Measurements from ENCODE around the gene CTSF. TPM values are rescaled to one million over a fixed set of nuclear protein-coding genes. Genes with fewer than 3 reads are reported as not detected.
A peak's percentile ranks its signal among the peaks of the same experiment; 100 is the strongest.

CTSF gene
- total RNA-seq, 4 donors from 2014 or later: 49.1 to 87.0 (median 60.6) TPM

DNA sequence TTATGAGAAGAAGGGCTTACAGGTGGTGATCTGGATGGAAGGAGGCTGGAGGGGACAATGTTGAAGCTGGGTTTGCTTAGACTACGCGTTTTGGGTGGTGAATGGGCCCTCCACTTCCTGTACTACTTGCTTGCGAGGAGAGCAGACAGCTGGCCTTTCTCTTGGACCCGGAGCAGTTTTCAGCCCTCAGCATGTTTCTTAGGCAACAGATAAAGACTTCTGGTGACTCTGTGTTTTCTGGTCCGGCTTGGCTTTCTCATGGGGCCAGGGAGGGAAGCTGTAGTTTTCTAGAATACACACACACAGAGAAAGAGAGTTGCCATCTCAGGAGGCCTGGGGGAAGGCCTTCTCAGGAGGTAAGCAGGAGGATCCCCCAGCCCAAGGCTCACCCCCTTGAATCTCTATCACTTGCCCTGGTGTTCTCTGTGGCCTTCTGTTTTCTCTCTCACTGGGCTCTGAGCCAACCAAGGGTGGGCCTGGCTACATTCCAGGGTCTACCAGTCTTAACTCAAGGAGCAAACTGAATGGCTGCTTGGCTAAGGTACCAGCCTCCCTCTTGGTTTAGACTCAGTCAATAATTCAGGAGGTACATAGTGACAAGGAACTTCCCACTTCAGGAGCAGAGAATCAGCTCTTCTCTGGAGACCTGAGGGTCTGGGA lies 27.0 kb upstream of the CTSF start:
- peaks cover 0 to 15% of the 10 kb centered on the region in 2 donors for H3K36me3 ChIP-seq
- in situ Hi-C loops (cut with MboI; ENCODE audit: low sequenced_read_pairs in 4 of 4) (loop anchor here in 2 of 4 donors (25.0 kb wide), 1 partner anchor 242 kb away; the partner anchor contains the start of gene RCE1 (in 2 of the 2)), intact Hi-C loops (cut with DNase I; ENCODE audit: low total_unique reads) (loop anchor here (10.0 kb wide), 1 partner anchor 239 kb away; no protein-coding TSS in a partner anchor)
- no peaks in the 10 kb centered on the region for H3K27me3 ChIP-seq
- no peak for TF ChIP-seq POLR2A (IDR thresholded peaks at IDR 0.05)
- TF ChIP-seq CTCF (IDR thresholded peaks at IDR 0.05 in 4 of 5, conservative IDR thresholded peaks at IDR 0.05 in 1 of 5): no peak
- ATAC-seq (no peak), DNase-seq (no peak)
- peaks cover 12 to 21% of the 10 kb centered on the region in 2 donors for H3K4me1 ChIP-seq
- no peaks in the 10 kb centered on the region for H3K9me3 ChIP-seq
- H3K4me3 ChIP-seq: no peak overlapping the region
- no peak overlapping the region for H3K27ac ChIP-seq

GRCh38 chr11:66593650-66594049 lies 25.2 kb upstream of the CTSF start:
- ATAC-seq: peak in 1 of 2 donors; percentile 1
- Histone ChIP-seq H3K4me3 (peak overlapping the region; percentile 63 to 98 (median 82)), H3K4me1 (peaks cover 12 to 21% of the 10 kb centered on the region in 2 donors), H3K27me3 (no peaks in the 10 kb centered on the region), H3K27ac (peak overlapping the region; percentile 82 to 91 (median 88)), H3K36me3 (no peaks in the 10 kb centered on the region), H3K9me3 (no peaks in the 10 kb centered on the region)
- no peak for TF ChIP-seq CTCF (IDR thresholded peaks at IDR 0.05 in 4 of 5, conservative IDR thresholded peaks at IDR 0.05 in 1 of 5)
- no peak for TF ChIP-seq POLR2A (IDR thresholded peaks at IDR 0.05)
- intact Hi-C loops (cut with DNase I; ENCODE audit: low total_unique reads) (loop anchor here (1.0 to 10.0 kb wide), 5 partner anchors 23 to 241 kb away; partner anchors contain the start of genes ACTN3, DPP3, RBM14 and ZDHHC24), in situ Hi-C loops (cut with MboI; ENCODE audit: low sequenced_read_pairs in 4 of 4) (loop anchor here in 2 of 4 donors (25.0 kb wide), 1 partner anchor 244 kb away; the partner anchor contains the start of gene RCE1 (in 2 of the 2))
- no peak for DNase-seq

GRCh38 chr11:66593303-66593635 lies 24.9 kb upstream of the CTSF start:
- H3K4me3 ChIP-seq: peak overlapping the region; percentile 63 to 98 (median 82)
- peaks cover 12 to 21% of the 10 kb centered on the region in 2 donors for H3K4me1 ChIP-seq
- DNase-seq (no peak), ATAC-seq (peak; percentile 16 to 40)
- in situ Hi-C loops (cut with MboI; ENCODE audit: low sequenced_read_pairs in 4 of 4) (loop anchor here in 2 of 4 donors (25.0 kb wide), 1 partner anchor 244 kb away; the partner anchor contains the start of gene RCE1 (in 2 of the 2)), intact Hi-C loops (cut with DNase I; ENCODE audit: low total_unique reads) (loop anchor here (1.0 to 10.0 kb wide), 5 partner anchors 24 to 242 kb away; partner anchors contain the start of genes ACTN3, DPP3, RBM14 and ZDHHC24)
- no peaks in the 10 kb centered on the region for H3K36me3 ChIP-seq
- H3K27me3 ChIP-seq: no peaks in the 10 kb centered on the region
- H3K9me3 ChIP-seq: no peaks in the 10 kb centered on the region
- TF ChIP-seq POLR2A (IDR thresholded peaks at IDR 0.05) (peak in 1 of 2 donors; percentile 23), CTCF (IDR thresholded peaks at IDR 0.05 in 4 of 5, conservative IDR thresholded peaks at IDR 0.05 in 1 of 5) (no peak)
- peak overlapping the region; percentile 82 to 91 (median 88) for H3K27ac ChIP-seq

- intact Hi-C loops (cut with DNase I; ENCODE audit: low total_unique reads): loop anchor here (1.0 to 10.0 kb wide), 5 partner anchors 24 to 242 kb away; partner anchors contain the start of genes ACTN3, DPP3, RBM14 and ZDHHC24
Measured at GRCh38 chr11:66592457-66593302, 24.3 kb upstream of the CTSF start, which contains the start of the genes CCDC87 and CCS. CCDC87 (minus strand) TSS chr11:66593063; CDS start chr11:66593015, 48 bp downstream. CCS (plus strand) TSS chr11:66593185; CDS start chr11:66593262, 77 bp downstream.

More at GRCh38 chr11:66592457-66593302, 24.3 kb upstream of the CTSF start, which contains the start of the genes CCDC87 and CCS:
- no peaks in the 10 kb centered on the region for H3K9me3 ChIP-seq
- peaks cover 12 to 21% of the 10 kb centered on the region in 2 donors for H3K4me1 ChIP-seq
- DNase-seq (peak; percentile 96 to 97), ATAC-seq (peak; percentile 97 to 98)
- in situ Hi-C loops (cut with MboI; ENCODE audit: low sequenced_read_pairs in 4 of 4): loop anchor here in 2 of 4 donors (25.0 kb wide), 1 partner anchor 245 kb away; the partner anchor contains the start of gene RCE1 (in 2 of the 2)
- H3K27ac ChIP-seq: peak within 1 kb of the TSS; percentile 82 to 91 (median 88)
- H3K4me3 ChIP-seq: peak within 1 kb of the TSS; percentile 63 to 98 (median 82)
- no peaks in the 10 kb centered on the region for H3K36me3 ChIP-seq
- peak; percentile 88 for TF ChIP-seq POLR2A (IDR thresholded peaks at IDR 0.05)
- TF ChIP-seq CTCF (IDR thresholded peaks at IDR 0.05 in 4 of 5, conservative IDR thresholded peaks at IDR 0.05 in 1 of 5): peak; percentile 79 to 94 (median 86)
- H3K27me3 ChIP-seq: no peaks in the 10 kb centered on the region

All from gastrocnemius medialis (tissue), 4 donors.